HepG2 (cell line): ENCODE results near the gene AHCYL2. TPM values are rescaled to one million over a fixed set of nuclear protein-coding genes. Genes with fewer than 3 reads are reported as not detected.

Source experiments
- ATAC-seq: fragments of 200-7000 bp; cut with Tn5 transposase; 3 replicates; pipeline ENCODE4 v1.9.1; 2020; ENCODE audit warnings: mild to moderate bottlenecking, moderate library complexity
- BruUV-seq: library from RNA; stranded (reverse); fragments of 400-500 nt; replicated peaks from 2 replicates; lab custom pipeline; 2021; lab: Mats Ljungman, UMichigan
- CTCF ChIA-PET: fragments of 300-600 bp; formaldehyde crosslinking; extraction: SDS; loops from one replicate; lab custom pipeline; 2021; ENCODE audit warnings: low total read pairs, inconsistent platforms, low intra/inter-chr PET ratio; lab: Yijun Ruan, JAX
- POLR2A ChIA-PET: fragments of 350-600 bp; sonication (Branson Sonifier 250); formaldehyde crosslinking; loops from one replicate; lab custom pipeline; 2020; ENCODE audit warnings: antibody characterized with exemption, inconsistent platforms; lab: Yijun Ruan, JAX
- DNase-seq: peaks from one replicate; pipeline ENCODE4 v3.0.0-alpha.2; 2015; ENCODE audit warnings: low spot score
- FAIRE-seq: peaks from 3 replicates; lab custom pipeline; 2011; peaks lifted over from hg19 to GRCh38; lab: Jason Lieb, UNC
- H2AFZ ChIP-seq: one replicate; pipeline ENCODE4 v1.6.1; 2011; ENCODE audit warnings: low read length, inconsistent platforms
- H3K27ac ChIP-seq: fragments of 300-600 bp; 3 replicates; pipeline ENCODE4 v1.8.0; 2011; ENCODE audit warnings: mixed run types, mild to moderate bottlenecking, mixed read lengths, low read length, inconsistent platforms; ENCODE audit not compliant: insufficient read depth; ENCODE audit errors: extremely low read length
- H3K27me3 ChIP-seq, 2 experiments: fragments of 200-600 bp in 1 of 2; 2 replicates in 1 of 2; 3 replicates in 1 of 2; pipeline versions ENCODE4 v1.6.0 to v1.8.0; 2011; ENCODE audit warnings: low read length in 2 of 2, mild to moderate bottlenecking in 2 of 2, moderate library complexity in 2 of 2, inconsistent platforms in 1 of 2; ENCODE audit not compliant: insufficient read depth in 2 of 2, control insufficient read depth in 1 of 2
- H3K36me3 ChIP-seq, 2 experiments: fragments of 200-600 bp in 1 of 2; replicated peaks in 1 of 2; 2 replicates in 1 of 2; 3 replicates in 1 of 2; pipeline versions ENCODE4 v1.5.1 to v1.8.0; 2011; ENCODE audit warnings: low read length in 2 of 2, inconsistent platforms in 1 of 2; ENCODE audit not compliant: insufficient read depth in 2 of 2, control insufficient read depth in 1 of 2
- H3K4me1 ChIP-seq: 2 replicates; pipeline ENCODE4 v1.5.1; 2012; ENCODE audit warnings: low read length, inconsistent platforms; ENCODE audit not compliant: insufficient read depth
- H3K4me2 ChIP-seq: 2 replicates; pipeline ENCODE4 v1.6.0; 2011; ENCODE audit warnings: low read depth, low read length, inconsistent platforms
- H3K4me3 ChIP-seq, 3 experiments: fragments of 200-600 bp in 1 of 3; sonication (generic), shearing (Covaris generic) in 1 of 3; replicated peaks in 1 of 3; 2 replicates each; pipeline ENCODE4 v1.5.1; 2011 to 2016; ENCODE audit warnings: low read length in 3 of 3, inconsistent platforms in 2 of 3, low read depth in 2 of 3, mild to moderate bottlenecking in 2 of 3, control low read depth in 1 of 3, mixed read lengths in 1 of 3; ENCODE audit not compliant: insufficient read depth in 1 of 3
- H3K79me2 ChIP-seq: one replicate; pipeline ENCODE4 v1.6.1; 2011; ENCODE audit warnings: low read length, inconsistent platforms; ENCODE audit not compliant: insufficient read depth
- H3K9ac ChIP-seq: 2 replicates; pipeline ENCODE4 v1.6.0; 2011; ENCODE audit warnings: mild to moderate bottlenecking, low read depth, low read length, inconsistent platforms; ENCODE audit not compliant: insufficient read depth
- H3K9me3 ChIP-seq: 2 replicates; pipeline ENCODE4 v1.5.1; 2012; ENCODE audit warnings: mild to moderate bottlenecking, low read length
- H4K20me1 ChIP-seq: 2 replicates; pipeline ENCODE4 v1.6.0; 2011; ENCODE audit warnings: inconsistent platforms, mild to moderate bottlenecking, low read length, moderate library complexity; ENCODE audit not compliant: insufficient read depth
- ADNP ChIP-seq: sonication (generic); formaldehyde crosslinking; IDR thresholded peaks from 2 replicates; pipeline ENCODE4 v1.4.0; 2020; ENCODE audit warnings: missing genetic modification reagents
- AKAP8 ChIP-seq: sonication (generic); formaldehyde crosslinking; IDR thresholded peaks from 2 replicates; pipeline ENCODE4 v1.5.1; 2020; ENCODE audit warnings: mild to moderate bottlenecking, missing genetic modification reagents
- ATF7 ChIP-seq, 2 experiments: fragments of 450-650 bp in 1 of 2; sonication (generic) in 1 of 2; formaldehyde crosslinking in 1 of 2; IDR thresholded peaks; 2 replicates each; pipeline versions ENCODE4 v1.4.0 to v1.6.1; 2016 to 2020; ENCODE audit warnings: antibody characterized with exemption in 1 of 2, mild to moderate bottlenecking in 1 of 2, missing genetic modification reagents in 1 of 2
- CREB1 ChIP-seq, 2 experiments: fragments of 450-650 bp in 1 of 2; IDR thresholded peaks; 2 replicates each; pipeline ENCODE4 v1.6.1; 2016 to 2017; ENCODE audit warnings: control low read depth in 1 of 2, mild to moderate bottlenecking in 1 of 2, missing compliant biosample characterization in 1 of 2, missing genetic modification characterization in 1 of 2
- DNMT3B ChIP-seq: conservative IDR thresholded peaks from 2 replicates; pipeline ENCODE4 v1.6.1; 2016; ENCODE audit warnings: missing biosample characterization, control low read depth
- GABPA ChIP-seq, 2 experiments: IDR thresholded peaks; 2 replicates each; pipeline ENCODE4 v1.6.1; 2011 to 2016; ENCODE audit warnings: low read depth in 2 of 2, low read length in 1 of 2, missing biosample characterization in 1 of 2, missing genetic modification characterization in 1 of 2
- GTF3A ChIP-seq: sonication (generic); formaldehyde crosslinking; conservative IDR thresholded peaks from 2 replicates; pipeline ENCODE4 v1.4.0; 2020; ENCODE audit warnings: mild to moderate bottlenecking, missing genetic modification reagents
- HNF4A ChIP-seq: sonication (generic); formaldehyde crosslinking; IDR thresholded peaks from 2 replicates; pipeline ENCODE4 v1.4.0; 2020; ENCODE audit warnings: missing genetic modification reagents
- MATR3 ChIP-seq: sonication (generic); formaldehyde crosslinking; IDR thresholded peaks from 2 replicates; pipeline ENCODE4 v1.4.0; 2020; ENCODE audit warnings: missing genetic modification reagents
- MTA3 ChIP-seq: sonication (generic); formaldehyde crosslinking; IDR thresholded peaks from 2 replicates; pipeline ENCODE4 v1.4.0; 2020; ENCODE audit warnings: missing genetic modification reagents
- NFYC ChIP-seq: IDR thresholded peaks from 2 replicates; pipeline ENCODE4 v1.6.1; 2016; ENCODE audit warnings: missing genetic modification reagents, missing compliant biosample characterization
- NR2F2 ChIP-seq: IDR thresholded peaks from 2 replicates; pipeline ENCODE4 v1.6.1; 2012; ENCODE audit warnings: low read depth, inconsistent platforms, borderline replicate concordance
- POLR2A ChIP-seq, 2 experiments: IDR thresholded peaks; 2 replicates each; pipeline ENCODE4 v1.6.1; 2011; ENCODE audit warnings: low read depth in 2 of 2, low read length in 2 of 2, mild to moderate bottlenecking in 1 of 2, moderate library complexity in 1 of 2; ENCODE audit not compliant: insufficient read depth in 1 of 2
- RFX5 ChIP-seq: IDR thresholded peaks from 2 replicates; pipeline ENCODE4 v1.6.1; 2011; ENCODE audit warnings: low read depth, low read length, improper control_type of control experiment
- RXRA ChIP-seq: sonication (generic); formaldehyde crosslinking; IDR thresholded peaks from 2 replicates; pipeline ENCODE4 v1.5.1; 2020; ENCODE audit warnings: missing genetic modification reagents
- SAP130 ChIP-seq: IDR thresholded peaks from 2 replicates; pipeline ENCODE4 v1.6.1; 2016; ENCODE audit warnings: low read depth
- SATB2 ChIP-seq: sonication (generic); formaldehyde crosslinking; IDR thresholded peaks from 2 replicates; pipeline ENCODE4 v1.5.0; 2020; ENCODE audit warnings: missing genetic modification reagents
- SP5 ChIP-seq: IDR thresholded peaks from 2 replicates; pipeline ENCODE4 v1.6.1; 2016; ENCODE audit warnings: low read depth, borderline replicate concordance
- TBX3 ChIP-seq: fragments of 450-650 bp; IDR thresholded peaks from 2 replicates; pipeline ENCODE4 v1.6.1; 2017; ENCODE audit warnings: antibody characterized with exemption, mild to moderate bottlenecking, inconsistent platforms, borderline replicate concordance
- U2AF2 ChIP-seq: fragments of 200-400 bp; formaldehyde crosslinking; IDR thresholded peaks from 2 replicates; pipeline ENCODE4 v1.6.1; 2017; ENCODE audit warnings: low read depth, mild to moderate bottlenecking, low read length
- YEATS4 ChIP-seq: sonication (generic); formaldehyde crosslinking; IDR thresholded peaks from 2 replicates; pipeline ENCODE4 v1.4.0; 2020; ENCODE audit warnings: missing genetic modification reagents, borderline replicate concordance
- ZFP90 ChIP-seq: sonication (generic); formaldehyde crosslinking; IDR thresholded peaks from 2 replicates; pipeline ENCODE4 v1.8.0; 2022; ENCODE audit warnings: missing genetic modification reagents, mild to moderate bottlenecking, inconsistent platforms, borderline replicate concordance
- WGBS: methylation state at CpG from one replicate; pipeline ENCODE4 v1.1.6; 2017; ENCODE audit warnings: low lambda C conversion rate; 5-methylcytosine and 5-hydroxymethylcytosine counted together
- in situ Hi-C: cut with HindIII; loops from 2 replicates; pipeline ENCODE4 v1.10.0; 2017; ENCODE audit warnings: low pct_unique_long_range_greater_than_20kb; ENCODE audit not compliant: extremely low pct_ligation_motif_present
- intact Hi-C: fragments of 100-400 bp; cut with micrococcal nuclease; formaldehyde crosslinking; loops from one replicate; pipeline ENCODE4 v1.10.0; 2022; ENCODE audit not compliant: unreplicated experiment
- polyA plus RNA-seq, 8 experiments: library from polyadenylated mRNA; depleted of rRNA in 3 of 8; stranded (reverse) in 7 of 8; unstranded in 1 of 8; fragments of >200 nt; fragmentation: Illumina TruSeq in 4 of 8; extraction: Trizol in 4 of 8; gene quantifications; 2 replicates each; pipeline versions ENCODE4 v1.2.1 to v1.2.3, GENCODE V29; 2011 to 2016; ENCODE audit warnings: low read depth in 4 of 8, missing spikeins in 1 of 8, mixed read lengths in 1 of 8; ENCODE audit not compliant: insufficient read depth in 1 of 8
- total RNA-seq, 5 experiments: library from RNA; depleted of rRNA; stranded (reverse); fragments of >200 nt; fragmentation: Illumina TruSeq; extraction: Trizol; gene quantifications; 2 replicates each; pipeline ENCODE4 v1.2.3, GENCODE V29; 2016; ENCODE audit warnings: low read depth in 1 of 5
- TF ChIP-seq, protein P1 (sequence below): sonication (generic); formaldehyde crosslinking; IDR thresholded peaks from 2 replicates; pipeline ENCODE4 v1.5.0; 2020; ENCODE audit warnings: mild to moderate bottlenecking, low read depth, missing genetic modification reagents, borderline replicate concordance

Gene AHCYL2
- total and polyA plus RNA-seq, 2 of the 13 experiments (the other 11 are each of a cell fraction or from before 2014, with no cell fraction given), result 9.5 to 14.7 TPM

DNA sequence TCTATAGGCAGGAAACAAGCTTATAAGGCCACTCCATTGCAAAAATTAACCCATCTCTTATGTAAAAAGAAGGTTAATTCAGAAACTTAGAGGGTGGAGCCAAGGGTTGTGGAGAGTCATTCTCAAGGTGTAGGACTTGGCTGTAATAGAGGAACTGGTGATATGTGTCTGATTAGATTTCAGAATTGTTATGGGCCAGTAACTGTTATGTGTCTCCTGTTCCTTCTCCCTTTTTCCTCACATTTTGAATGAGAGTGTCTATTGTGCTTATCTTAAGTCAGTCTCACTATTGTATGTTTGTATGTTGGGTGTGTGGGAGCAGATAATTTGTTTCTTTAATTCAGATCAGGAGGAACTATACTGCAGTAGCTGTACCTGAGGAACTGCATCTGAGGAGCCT is 49.1 kb downstream of the AHCYL2 start (continued):
- no peak for TF ChIP-seq ADNP (CRISPR knock-in tag)
- TF ChIP-seq U2AF2, result no peak
- no peak for TF ChIP-seq CREB1 (IDR thresholded peaks at IDR 0.05)
- no peak for TF ChIP-seq CREB1 (CRISPR knock-in tag; IDR thresholded peaks at IDR 0.05)

DNA sequence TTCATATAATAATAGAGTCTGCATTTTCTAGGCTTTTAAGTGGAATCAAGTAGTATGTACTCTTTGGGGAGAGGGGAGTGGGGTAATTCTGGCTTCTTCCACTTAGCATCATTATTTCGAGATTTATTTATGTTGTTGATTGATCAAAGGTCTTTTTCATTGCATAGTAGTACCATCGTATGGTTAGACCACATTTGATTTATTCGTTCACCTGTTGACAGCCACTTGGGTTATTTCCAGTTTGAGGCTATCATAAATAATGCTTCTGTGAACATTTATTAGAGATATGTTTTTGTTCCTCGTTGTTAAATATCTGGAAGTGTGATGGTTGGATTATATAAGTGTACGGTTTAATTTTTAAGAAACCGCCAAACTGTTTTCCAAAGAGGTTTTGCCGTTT is 52.8 kb downstream of the AHCYL2 start:
- H3K4me3 ChIP-seq, result no peak overlapping the region
- in situ Hi-C loops, result no loop called here
- no peaks in the 10 kb centered on the region for H3K79me2 ChIP-seq
- TF ChIP-seq SATB2 (CRISPR knock-in tag), result no peak
- no peak for TF ChIP-seq NR2F2
- no peak for TF ChIP-seq SAP130 (CRISPR knock-in tag)
- TF ChIP-seq NFYC (CRISPR knock-in tag), result no peak
- TF ChIP-seq RFX5, result no peak
- no peak for TF ChIP-seq ZFP90 (CRISPR knock-in tag)
- TF ChIP-seq GABPA (IDR thresholded peaks at IDR 0.05; ENCODE audit: low read depth, low read length), result no peak
- no peak for TF ChIP-seq GABPA (CRISPR knock-in tag; IDR thresholded peaks at IDR 0.05; ENCODE audit: low read depth)
- no peak for TF ChIP-seq DNMT3B (CRISPR knock-in tag)
- TF ChIP-seq, protein P1, sequence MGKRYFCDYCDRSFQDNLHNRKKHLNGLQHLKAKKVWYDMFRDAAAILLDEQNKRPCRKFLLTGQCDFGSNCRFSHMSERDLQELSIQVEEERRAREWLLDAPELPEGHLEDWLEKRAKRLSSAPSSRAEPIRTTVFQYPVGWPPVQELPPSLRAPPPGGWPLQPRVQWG, result no peak
- TF ChIP-seq RXRA (CRISPR knock-in tag), result no peak
- no peak for TF ChIP-seq MATR3 (CRISPR knock-in tag)
- no peak for TF ChIP-seq GTF3A (CRISPR knock-in tag)
- no peak for TF ChIP-seq TBX3
- TF ChIP-seq ATF7 (IDR thresholded peaks at IDR 0.05), result no peak
- no peak for TF ChIP-seq ATF7 (CRISPR knock-in tag; IDR thresholded peaks at IDR 0.05)
- TF ChIP-seq POLR2A (IDR thresholded peaks at IDR 0.05; ENCODE audit: insufficient read depth in 1 of 2, low read depth in 2 of 2, low read length in 2 of 2), result no peak
- TF ChIP-seq HNF4A (CRISPR knock-in tag), result no peak
- no peak for TF ChIP-seq MTA3 (CRISPR knock-in tag)
- no peak for TF ChIP-seq SP5
- no peak for TF ChIP-seq AKAP8 (CRISPR knock-in tag)
- no peak for TF ChIP-seq YEATS4
- H3K27me3 ChIP-seq, result no peaks in the 10 kb centered on the region
- H3K9me3 ChIP-seq, result no peaks in the 10 kb centered on the region
- no peak for DNase-seq
- WGBS, result 79% methylated on average over 7 of the region's 7 CpGs
- H3K4me1 ChIP-seq, result no peaks in the 10 kb centered on the region
- 0 out of 5 replicates have a peak, but pooled peaks cover 0 to 3% of the 10 kb centered on the region in 2 experiments for H3K36me3 ChIP-seq
- H3K9ac ChIP-seq, result no peak overlapping the region
- ChIA-PET CTCF (no interaction called here), POLR2A (no interaction called here)
- BruUV-seq, result no TSS peak
- H4K20me1 ChIP-seq, result no peaks in the 10 kb centered on the region
- intact Hi-C loops, result no loop called here
- H3K4me2 ChIP-seq, result no peak overlapping the region
- no peak for ATAC-seq
- FAIRE-seq, result no peak
- no peak overlapping the region for H3K27ac ChIP-seq
- H2AFZ ChIP-seq, result no peak overlapping the region
